HG03460 (cell line): ENCODE results near the gene SV2A.

Source experiments
- ATAC-seq: cut with Tn5 transposase; IDR thresholded peaks from one replicate; pipeline ENCODE4 v1.9.1; 2021; ENCODE audit not compliant: unreplicated experiment

Gene SV2A

DNA sequence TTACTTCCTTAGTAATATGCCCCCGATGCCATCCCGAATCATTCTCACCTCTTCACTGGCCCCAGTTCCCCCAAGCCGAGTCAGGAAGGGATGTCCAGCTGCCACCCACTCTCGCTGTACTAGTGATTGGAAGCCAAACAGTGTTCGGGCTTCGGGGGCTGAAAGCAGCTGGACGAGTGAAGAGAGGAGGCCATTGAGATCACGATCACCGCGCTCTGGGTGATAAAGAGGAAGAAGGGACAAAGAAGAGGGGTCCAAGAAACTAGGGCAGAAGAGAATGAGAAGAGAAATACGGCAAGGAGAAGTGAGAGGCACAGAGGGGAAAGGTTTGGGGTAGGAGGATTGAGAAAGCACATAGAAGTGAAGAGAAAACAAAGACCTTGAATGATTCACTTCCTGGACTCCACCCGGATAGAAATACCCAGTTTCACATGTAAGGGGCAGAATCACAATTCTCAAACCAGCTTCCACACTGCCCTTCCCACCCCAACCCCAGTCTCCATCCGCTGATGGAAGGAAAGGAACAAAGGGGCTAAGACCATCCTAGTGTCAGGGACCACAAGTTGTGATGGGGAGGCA is 13.7 kb upstream of the SV2A start:
- no peak for ATAC-seq

DNA sequence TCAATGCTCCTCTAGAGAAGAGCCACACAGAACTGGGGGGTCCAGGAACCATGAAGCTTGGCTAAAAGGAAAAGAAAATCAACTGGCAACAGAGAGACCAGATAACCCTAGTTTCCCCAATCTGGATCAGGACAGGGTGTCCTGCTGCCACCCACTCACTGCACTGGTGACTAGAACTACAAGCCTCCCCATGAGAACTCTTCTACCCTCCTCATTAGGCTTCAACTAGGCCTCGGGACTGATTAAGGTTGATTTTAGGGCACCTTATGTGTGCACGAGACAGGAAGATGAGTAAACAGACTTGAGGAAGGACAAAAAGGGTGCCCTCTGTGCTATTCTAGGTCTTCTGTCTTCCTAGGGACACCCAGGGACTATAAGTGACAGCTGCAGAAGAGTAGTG is 12.2 kb upstream of the SV2A start:
- ATAC-seq, result no peak

DNA sequence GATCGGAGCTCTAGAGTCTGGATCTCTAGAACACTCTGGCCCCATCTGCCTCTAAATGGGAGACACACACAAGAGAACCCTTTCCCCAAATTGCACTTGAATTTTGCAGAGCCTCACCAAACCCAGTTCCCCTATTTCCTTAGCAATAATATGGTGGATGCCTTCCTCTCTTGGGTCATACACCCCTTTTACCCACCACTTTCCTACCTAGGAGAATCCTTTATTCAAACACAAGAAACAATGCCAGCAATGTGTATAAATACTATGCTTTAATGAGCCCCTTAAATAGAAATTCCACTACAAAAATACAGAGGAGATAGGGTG is 10.7 kb upstream of the SV2A start:
- ATAC-seq, result no peak

DNA sequence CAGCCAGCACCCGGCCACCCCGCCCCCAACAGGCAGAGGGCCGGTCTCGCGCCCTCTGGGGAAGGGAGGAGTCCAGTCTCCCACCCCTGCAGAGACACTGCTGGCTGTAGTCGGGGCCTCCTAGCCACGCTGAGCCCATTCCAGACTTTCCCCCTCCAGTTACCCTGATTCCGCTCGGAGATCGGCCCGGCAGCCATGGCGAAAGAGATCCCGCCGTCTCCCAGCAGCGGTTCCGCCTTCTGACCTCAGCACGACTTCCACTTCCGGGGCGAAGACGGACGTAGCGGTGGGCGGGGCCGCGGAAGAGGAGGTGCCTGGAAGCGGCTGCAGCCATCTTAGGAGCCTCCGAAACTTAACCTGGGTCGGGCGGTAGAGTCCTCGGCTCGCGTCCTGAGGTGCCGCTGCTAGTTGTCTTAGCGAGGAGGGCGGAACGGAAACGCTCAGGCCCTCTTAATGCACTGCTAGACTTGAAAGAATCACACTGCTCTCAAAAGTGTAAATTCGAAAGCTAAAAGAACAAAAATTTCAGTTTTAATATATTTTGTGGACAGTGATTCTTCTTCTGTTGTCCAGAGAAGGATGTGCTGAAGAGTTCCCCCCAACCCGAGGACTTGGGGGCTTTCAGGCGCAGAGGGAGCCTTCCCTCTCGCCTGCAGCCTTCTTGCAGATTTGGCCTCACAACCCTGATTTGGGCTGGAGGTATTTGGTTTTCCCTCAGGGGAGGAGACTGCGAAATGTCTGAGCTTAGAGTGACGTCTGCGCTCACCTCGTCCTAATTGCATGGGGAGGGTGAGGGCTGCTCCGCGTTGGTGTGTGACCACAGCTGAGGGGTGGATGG is 10.1 kb upstream of the SV2A start, which contains the start of gene SF3B4:
SF3B4 (minus strand) TSS at position 241 of the 838 bp plus-strand sequence; CDS start at position 197, 44 bp downstream.
- ATAC-seq, result peak; percentile 93

GRCh38 chr1:149927056-149927562 is 9.5 kb upstream of the SV2A start:
- ATAC-seq, result no peak

DNA sequence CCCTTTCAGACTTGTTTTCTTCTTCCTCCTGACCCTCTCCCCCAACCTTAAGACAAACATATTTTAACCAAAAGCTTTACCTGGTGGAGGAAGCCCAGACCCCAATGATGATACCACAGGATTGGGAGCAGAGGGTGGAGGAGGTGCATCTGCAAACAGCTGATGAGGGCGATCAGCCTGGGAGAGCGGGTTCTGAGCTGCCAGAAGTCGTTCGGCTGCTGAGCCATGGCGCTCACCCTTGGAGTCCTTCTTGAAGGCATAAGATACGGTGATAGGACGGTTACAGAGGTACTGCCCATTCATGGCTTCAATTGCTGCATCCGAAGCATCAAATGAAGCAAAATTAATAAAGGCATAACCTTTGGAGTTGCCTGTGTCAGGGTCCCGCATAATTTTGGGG is 8.7 kb upstream of the SV2A start:
- no peak for ATAC-seq

DNA sequence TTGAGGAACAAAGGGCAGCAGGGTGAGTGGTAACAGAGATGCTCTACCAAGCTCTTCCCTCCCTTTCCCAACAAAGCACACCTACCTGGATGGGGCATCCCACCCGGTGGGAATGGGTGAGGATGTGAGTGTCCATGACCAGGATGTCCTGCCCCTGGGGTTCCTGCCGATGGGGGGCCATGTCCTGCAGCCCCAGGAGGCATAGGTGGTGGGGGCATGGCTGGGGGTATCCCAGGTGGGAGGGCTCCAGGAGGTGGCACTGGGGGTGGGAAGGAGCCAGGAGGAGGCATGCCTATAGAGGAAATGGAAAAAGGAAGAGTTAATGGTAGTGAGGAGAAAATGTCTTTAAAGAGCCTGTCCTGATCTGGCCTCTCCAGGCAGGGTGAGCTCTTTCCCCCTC is 8.1 kb upstream of the SV2A start:
- no peak for ATAC-seq

GRCh38 chr1:149925345-149925744 is 7.7 kb upstream of the SV2A start:
- no peak for ATAC-seq

DNA sequence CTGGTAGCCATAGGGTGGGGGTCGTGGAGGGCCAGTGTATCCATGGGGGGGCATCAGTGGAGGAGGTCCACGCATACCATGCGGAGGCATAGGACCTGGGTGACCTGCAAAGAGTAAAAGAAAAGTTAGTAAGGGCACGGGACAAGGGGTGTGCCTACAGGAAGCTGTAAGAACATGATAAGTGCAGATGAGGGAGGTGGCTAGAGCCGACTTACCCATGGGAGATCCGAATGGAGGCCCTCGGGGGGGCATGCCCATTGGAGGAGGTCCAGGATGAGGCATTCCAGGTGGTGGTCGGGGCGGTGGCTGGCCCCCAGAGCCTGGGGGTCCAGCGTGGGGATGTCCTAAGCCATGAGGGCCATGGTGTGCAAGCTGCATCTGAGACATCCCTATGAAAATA is 6.0 kb upstream of the SV2A start:
- ATAC-seq, result no peak

- ATAC-seq, result no peak
Observed at GRCh38 chr1:149916898-149917252, 769 bp downstream of the SV2A start.

GRCh38 chr1:149916193-149916897 is 1.3 kb downstream of the SV2A start:
- ATAC-seq, result no peak

DNA sequence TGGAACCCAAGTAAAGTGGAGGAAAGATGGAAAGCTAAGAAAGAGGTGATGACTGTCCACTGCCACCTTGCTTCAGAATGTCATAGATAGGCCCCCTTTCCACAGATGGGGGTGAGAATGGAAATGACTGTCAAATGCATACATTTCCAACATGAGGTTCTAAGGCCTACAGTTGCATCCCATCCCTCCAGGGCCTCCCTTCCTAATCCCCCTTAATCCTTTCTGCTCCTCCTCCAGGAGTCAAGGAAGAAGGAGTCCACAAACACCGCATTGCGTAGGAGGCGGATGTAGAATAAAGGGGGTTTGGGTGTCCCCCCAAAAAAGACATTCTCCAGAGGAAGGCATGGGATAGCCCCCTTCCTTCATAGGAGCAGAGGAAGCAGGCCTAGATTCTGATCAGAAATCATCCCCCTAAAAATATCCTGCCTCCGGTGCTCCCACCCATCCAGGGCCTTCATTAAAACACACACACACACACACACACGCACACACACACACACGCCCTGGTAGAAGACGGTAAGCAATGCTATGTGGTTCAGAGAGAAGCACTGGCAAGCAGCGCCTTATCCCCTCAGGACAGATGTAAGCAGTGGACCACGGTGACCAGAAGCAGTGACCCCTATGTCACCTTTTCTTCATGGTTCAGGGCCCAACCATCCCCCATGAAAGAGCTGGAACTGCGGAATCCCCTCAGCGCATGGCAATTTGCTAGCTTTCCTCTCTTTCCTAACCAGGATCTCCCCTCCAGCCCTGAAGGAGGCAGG is 2.0 kb downstream of the SV2A start:
- ATAC-seq, result no peak

- ATAC-seq, result no peak
Observed at GRCh38 chr1:149914545-149914944, 3.1 kb downstream of the SV2A start.

DNA sequence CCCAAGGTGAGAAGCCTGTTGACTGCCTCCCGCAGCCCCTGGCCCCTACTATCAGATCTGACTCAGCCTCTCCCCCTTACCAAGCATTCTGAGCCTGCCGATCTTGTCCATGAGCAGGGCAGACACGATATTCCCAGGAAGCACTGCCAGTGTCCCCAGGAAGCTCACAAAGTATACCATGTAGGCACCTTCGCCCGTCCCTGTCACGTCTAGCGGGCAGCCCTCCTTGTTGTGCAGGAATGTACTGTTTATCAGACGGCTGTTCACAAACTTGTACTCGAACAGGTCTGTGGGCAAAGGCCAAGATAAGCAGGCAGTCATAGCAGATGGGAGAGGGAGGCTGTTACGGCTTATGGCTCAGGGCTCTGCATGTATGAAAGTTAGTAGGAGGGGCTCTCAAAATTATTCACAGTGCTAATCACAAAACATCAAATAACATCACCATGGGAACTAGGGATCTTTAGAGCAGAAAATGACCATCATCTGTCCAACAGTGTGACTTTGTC is 11.0 kb downstream of the SV2A start:
- ATAC-seq, result no peak

DNA sequence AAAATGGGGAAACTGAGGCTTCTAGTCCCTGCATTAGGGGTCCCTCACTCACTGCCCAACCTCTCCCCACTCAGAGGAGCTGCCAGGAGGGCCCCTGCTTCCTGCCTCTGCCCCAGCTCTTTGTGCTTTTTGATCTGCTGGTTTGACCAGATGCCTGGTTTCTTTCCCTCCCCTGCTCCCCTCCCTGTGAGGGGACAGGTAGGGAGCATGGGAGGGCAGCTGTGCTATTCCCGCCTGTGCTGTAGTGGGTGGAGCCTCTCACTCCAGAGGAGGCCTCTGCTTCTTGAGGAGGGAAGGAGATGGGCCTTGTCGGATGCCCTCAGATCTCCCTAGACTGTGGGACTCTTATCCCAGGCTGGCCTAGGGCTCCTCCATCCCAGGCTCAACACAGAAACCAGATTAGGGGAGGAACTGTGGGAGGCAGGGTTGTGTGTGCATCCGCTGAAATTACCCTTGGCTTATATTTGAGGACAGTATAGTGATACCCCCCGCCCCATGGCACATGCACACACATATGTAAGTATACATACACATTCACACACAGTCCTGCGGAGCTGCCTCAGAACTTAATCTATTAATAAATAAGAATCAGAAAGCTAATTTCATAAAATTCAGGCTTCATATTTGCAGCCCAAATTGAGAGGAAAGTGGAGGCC is 13.7 kb downstream of the SV2A start:
- ATAC-seq, result no peak

- ATAC-seq, result peak; percentile 97
Observed at GRCh38 chr1:149899460-149900284, 18.0 kb downstream of the SV2A start, which contains the start of gene BOLA1. BOLA1 (plus strand) TSS chr1:149899568; CDS start chr1:149900060, 492 bp downstream.

GRCh38 chr1:149896575-149896974 is 21.1 kb downstream of the SV2A start:
- no peak for ATAC-seq

- ATAC-seq, result no peak
Observed at GRCh38 chr1:149888999-149889289, 28.7 kb downstream of the SV2A start.

- peak; percentile 27 for ATAC-seq
Observed at GRCh38 chr1:149888247-149888998, 29.2 kb downstream of the SV2A start.
